Keratinocyte (primary cell): ENCODE results near the gene NT5C.
"Not testable (repeated sequence)": the region's sequence is repeated elsewhere in the genome, so short reads cannot be mapped to it uniquely, and the experiment has no call there.

Source experiments
- EZH2 ChIP-seq: IDR thresholded peaks from one replicate; pipeline ENCODE4 v1.6.1; 2012; ENCODE audit warnings: inconsistent platforms, mild to moderate bottlenecking, low read length, moderate library complexity
- TF ChIP-seq, protein P1 (sequence below), 3 experiments: IDR thresholded peaks in 1 of 3; conservative IDR thresholded peaks in 1 of 3; optimal IDR thresholded peaks in 1 of 3; 2 replicates in 2 of 3; 3 replicates in 1 of 3; pipeline versions ENCODE3 to v1.5.1; 2011; ENCODE audit warnings: low read length in 3 of 3, mild to moderate bottlenecking in 3 of 3, moderate library complexity in 2 of 3, control low read depth in 1 of 3, inconsistent platforms in 1 of 3; ENCODE audit not compliant: insufficient read depth in 2 of 3; ENCODE audit errors: extremely low read depth in 1 of 3

DNA sequence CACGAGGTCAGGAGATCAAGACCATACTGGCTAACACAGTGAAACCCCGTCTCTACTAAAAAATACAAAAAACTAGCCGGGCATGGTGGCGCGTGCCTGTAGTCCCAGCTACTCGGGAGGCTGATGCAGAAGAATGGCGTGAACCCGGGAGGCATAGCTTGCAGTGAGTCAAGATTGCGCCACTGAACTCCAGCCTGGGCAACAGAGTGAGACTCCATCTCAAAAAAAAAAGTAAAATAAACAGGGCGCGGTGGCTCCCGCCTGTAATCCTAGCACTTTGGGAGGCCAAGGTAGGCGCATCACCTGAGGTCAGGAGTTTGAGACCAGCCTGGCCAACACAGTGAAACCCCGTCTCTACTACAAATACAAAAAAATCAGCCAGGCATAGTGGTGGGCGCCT is 33.1 kb upstream of the NT5C start:
- TF ChIP-seq, protein P1, sequence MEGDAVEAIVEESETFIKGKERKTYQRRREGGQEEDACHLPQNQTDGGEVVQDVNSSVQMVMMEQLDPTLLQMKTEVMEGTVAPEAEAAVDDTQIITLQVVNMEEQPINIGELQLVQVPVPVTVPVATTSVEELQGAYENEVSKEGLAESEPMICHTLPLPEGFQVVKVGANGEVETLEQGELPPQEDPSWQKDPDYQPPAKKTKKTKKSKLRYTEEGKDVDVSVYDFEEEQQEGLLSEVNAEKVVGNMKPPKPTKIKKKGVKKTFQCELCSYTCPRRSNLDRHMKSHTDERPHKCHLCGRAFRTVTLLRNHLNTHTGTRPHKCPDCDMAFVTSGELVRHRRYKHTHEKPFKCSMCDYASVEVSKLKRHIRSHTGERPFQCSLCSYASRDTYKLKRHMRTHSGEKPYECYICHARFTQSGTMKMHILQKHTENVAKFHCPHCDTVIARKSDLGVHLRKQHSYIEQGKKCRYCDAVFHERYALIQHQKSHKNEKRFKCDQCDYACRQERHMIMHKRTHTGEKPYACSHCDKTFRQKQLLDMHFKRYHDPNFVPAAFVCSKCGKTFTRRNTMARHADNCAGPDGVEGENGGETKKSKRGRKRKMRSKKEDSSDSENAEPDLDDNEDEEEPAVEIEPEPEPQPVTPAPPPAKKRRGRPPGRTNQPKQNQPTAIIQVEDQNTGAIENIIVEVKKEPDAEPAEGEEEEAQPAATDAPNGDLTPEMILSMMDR (optimal IDR thresholded peaks at IDR 0.05 in 1 of 3, IDR thresholded peaks at IDR 0.05 in 1 of 3, conservative IDR thresholded peaks at IDR 0.05 in 1 of 3; ENCODE audit: extremely low read depth in 1 of 3, insufficient read depth in 2 of 3, low read length in 3 of 3) = not testable (repeated sequence)
- not testable (repeated sequence) for TF ChIP-seq EZH2
